HepG2 (cell line): Measurements from ENCODE around the gene RAB35. TPM values are rescaled to one million over a fixed set of nuclear protein-coding genes. Genes with fewer than 3 reads are reported as not detected.

ENCODE experiments used
- ATAC-seq: fragments of 200-7000 bp; cut with Tn5 transposase; 3 replicates; pipeline ENCODE4 v1.9.1; 2020; ENCODE audit warnings: mild to moderate bottlenecking, moderate library complexity
- BruUV-seq: library from RNA; stranded (reverse); fragments of 400-500 nt; replicated peaks from 2 replicates; lab custom pipeline; 2021; lab: Mats Ljungman, UMichigan
- CTCF ChIA-PET: fragments of 300-600 bp; formaldehyde crosslinking; extraction: SDS; loops from one replicate; lab custom pipeline; 2021; ENCODE audit warnings: low total read pairs, inconsistent platforms, low intra/inter-chr PET ratio; lab: Yijun Ruan, JAX
- POLR2A ChIA-PET: fragments of 350-600 bp; sonication (Branson Sonifier 250); formaldehyde crosslinking; loops from one replicate; lab custom pipeline; 2020; ENCODE audit warnings: antibody characterized with exemption, inconsistent platforms; lab: Yijun Ruan, JAX
- DNase-seq: peaks from one replicate; pipeline ENCODE4 v3.0.0-alpha.2; 2015; ENCODE audit warnings: low spot score
- FAIRE-seq: peaks from 3 replicates; lab custom pipeline; 2011; peaks lifted over from hg19 to GRCh38; lab: Jason Lieb, UNC
- H2AFZ ChIP-seq: one replicate; pipeline ENCODE4 v1.6.1; 2011; ENCODE audit warnings: low read length, inconsistent platforms
- H3K27ac ChIP-seq: fragments of 300-600 bp; 3 replicates; pipeline ENCODE4 v1.8.0; 2011; ENCODE audit warnings: mixed run types, mild to moderate bottlenecking, mixed read lengths, low read length, inconsistent platforms; ENCODE audit not compliant: insufficient read depth; ENCODE audit errors: extremely low read length
- H3K27me3 ChIP-seq, 2 experiments: fragments of 200-600 bp in 1 of 2; 2 replicates in 1 of 2; 3 replicates in 1 of 2; pipeline versions ENCODE4 v1.6.0 to v1.8.0; 2011; ENCODE audit warnings: low read length in 2 of 2, mild to moderate bottlenecking in 2 of 2, moderate library complexity in 2 of 2, inconsistent platforms in 1 of 2; ENCODE audit not compliant: insufficient read depth in 2 of 2, control insufficient read depth in 1 of 2
- H3K36me3 ChIP-seq, 2 experiments: fragments of 200-600 bp in 1 of 2; replicated peaks in 1 of 2; 2 replicates in 1 of 2; 3 replicates in 1 of 2; pipeline versions ENCODE4 v1.5.1 to v1.8.0; 2011; ENCODE audit warnings: low read length in 2 of 2, inconsistent platforms in 1 of 2; ENCODE audit not compliant: insufficient read depth in 2 of 2, control insufficient read depth in 1 of 2
- H3K4me1 ChIP-seq: 2 replicates; pipeline ENCODE4 v1.5.1; 2012; ENCODE audit warnings: low read length, inconsistent platforms; ENCODE audit not compliant: insufficient read depth
- H3K4me2 ChIP-seq: 2 replicates; pipeline ENCODE4 v1.6.0; 2011; ENCODE audit warnings: low read depth, low read length, inconsistent platforms
- H3K4me3 ChIP-seq, 3 experiments: fragments of 200-600 bp in 1 of 3; sonication (generic), shearing (Covaris generic) in 1 of 3; replicated peaks in 1 of 3; 2 replicates each; pipeline ENCODE4 v1.5.1; 2011 to 2016; ENCODE audit warnings: low read length in 3 of 3, inconsistent platforms in 2 of 3, low read depth in 2 of 3, mild to moderate bottlenecking in 2 of 3, control low read depth in 1 of 3, mixed read lengths in 1 of 3; ENCODE audit not compliant: insufficient read depth in 1 of 3
- H3K79me2 ChIP-seq: one replicate; pipeline ENCODE4 v1.6.1; 2011; ENCODE audit warnings: low read length, inconsistent platforms; ENCODE audit not compliant: insufficient read depth
- H3K9ac ChIP-seq: 2 replicates; pipeline ENCODE4 v1.6.0; 2011; ENCODE audit warnings: mild to moderate bottlenecking, low read depth, low read length, inconsistent platforms; ENCODE audit not compliant: insufficient read depth
- H3K9me3 ChIP-seq: 2 replicates; pipeline ENCODE4 v1.5.1; 2012; ENCODE audit warnings: mild to moderate bottlenecking, low read length
- H4K20me1 ChIP-seq: 2 replicates; pipeline ENCODE4 v1.6.0; 2011; ENCODE audit warnings: inconsistent platforms, mild to moderate bottlenecking, low read length, moderate library complexity; ENCODE audit not compliant: insufficient read depth
- CEBPB ChIP-seq: IDR thresholded peaks from 2 replicates; pipeline ENCODE4 v1.6.1; 2011; ENCODE audit warnings: low read depth, low read length, improper control_type of control experiment, borderline replicate concordance
- CEBPG ChIP-seq: IDR thresholded peaks from 2 replicates; pipeline ENCODE4 v1.6.1; 2016
- CREM ChIP-seq, 2 experiments: sonication (generic) in 1 of 2; formaldehyde crosslinking in 1 of 2; IDR thresholded peaks; 2 replicates each; pipeline versions ENCODE4 v1.4.0 to v1.6.1; 2016 to 2020; ENCODE audit warnings: antibody characterized with exemption in 1 of 2, mild to moderate bottlenecking in 1 of 2, missing genetic modification reagents in 1 of 2
- EP300 ChIP-seq, 3 experiments: sonication (generic) in 1 of 3; formaldehyde crosslinking in 1 of 3; IDR thresholded peaks; 2 replicates each; pipeline versions ENCODE4 v1.5.1 to v1.6.1; 2011 to 2020; ENCODE audit warnings: low read depth in 2 of 3, low read length in 2 of 3, borderline replicate concordance in 1 of 3, improper control_type of control experiment in 1 of 3, mild to moderate bottlenecking in 1 of 3, missing genetic modification reagents in 1 of 3, moderate library complexity in 1 of 3
- GATAD1 ChIP-seq: IDR thresholded peaks from 2 replicates; pipeline ENCODE4 v1.6.1; 2016; ENCODE audit warnings: missing genetic modification reagents, missing compliant biosample characterization
- HMG20B ChIP-seq: conservative IDR thresholded peaks from 2 replicates; pipeline ENCODE4 v1.6.1; 2016; ENCODE audit warnings: missing genetic modification reagents, missing compliant biosample characterization
- HMGA1 ChIP-seq: sonication (generic); formaldehyde crosslinking; conservative IDR thresholded peaks from 2 replicates; pipeline ENCODE4 v1.4.0; 2020; ENCODE audit warnings: missing genetic modification reagents
- KLF12 ChIP-seq: sonication (generic); formaldehyde crosslinking; IDR thresholded peaks from 2 replicates; pipeline ENCODE4 v1.4.0; 2020; ENCODE audit warnings: missing genetic modification reagents, borderline replicate concordance
- PPARG ChIP-seq: conservative IDR thresholded peaks from 2 replicates; pipeline ENCODE4 v1.6.1; 2016; ENCODE audit warnings: missing biosample characterization, missing genetic modification reagents
- RCOR2 ChIP-seq: IDR thresholded peaks from 2 replicates; pipeline ENCODE4 v1.6.1; 2016; ENCODE audit warnings: missing biosample characterization, missing genetic modification reagents
- ZBTB20 ChIP-seq: sonication (generic); formaldehyde crosslinking; IDR thresholded peaks from 2 replicates; pipeline ENCODE4 v1.8.1; 2023; ENCODE audit warnings: missing genetic modification reagents, low read depth, mild to moderate bottlenecking, borderline replicate concordance
- ZNF354B ChIP-seq: sonication (generic); formaldehyde crosslinking; IDR thresholded peaks from 2 replicates; pipeline ENCODE4 v1.8.0; 2022; ENCODE audit warnings: mild to moderate bottlenecking, missing genetic modification reagents
- ZNF44 ChIP-seq: sonication (generic); formaldehyde crosslinking; IDR thresholded peaks from 2 replicates; pipeline ENCODE4 v1.5.1; 2020; ENCODE audit warnings: mild to moderate bottlenecking, missing genetic modification reagents
- ZNF557 ChIP-seq: sonication (generic); formaldehyde crosslinking; IDR thresholded peaks from 2 replicates; pipeline ENCODE4 v1.4.0; 2020; ENCODE audit warnings: missing genetic modification reagents
- ZNF724P ChIP-seq: sonication (generic); formaldehyde crosslinking; IDR thresholded peaks from 2 replicates; pipeline ENCODE4 v1.8.0; 2022; ENCODE audit warnings: missing genetic modification reagents, borderline replicate concordance
- WGBS: methylation state at CpG from one replicate; pipeline ENCODE4 v1.1.6; 2017; ENCODE audit warnings: low lambda C conversion rate; 5-methylcytosine and 5-hydroxymethylcytosine counted together
- in situ Hi-C: cut with HindIII; loops from 2 replicates; pipeline ENCODE4 v1.10.0; 2017; ENCODE audit warnings: low pct_unique_long_range_greater_than_20kb; ENCODE audit not compliant: extremely low pct_ligation_motif_present
- intact Hi-C: fragments of 100-400 bp; cut with micrococcal nuclease; formaldehyde crosslinking; loops from one replicate; pipeline ENCODE4 v1.10.0; 2022; ENCODE audit not compliant: unreplicated experiment
- polyA plus RNA-seq, 8 experiments: library from polyadenylated mRNA; depleted of rRNA in 3 of 8; stranded (reverse) in 7 of 8; unstranded in 1 of 8; fragments of >200 nt; fragmentation: Illumina TruSeq in 4 of 8; extraction: Trizol in 4 of 8; gene quantifications; 2 replicates each; pipeline versions ENCODE4 v1.2.1 to v1.2.3, GENCODE V29; 2011 to 2016; ENCODE audit warnings: low read depth in 4 of 8, missing spikeins in 1 of 8, mixed read lengths in 1 of 8; ENCODE audit not compliant: insufficient read depth in 1 of 8
- total RNA-seq, 5 experiments: library from RNA; depleted of rRNA; stranded (reverse); fragments of >200 nt; fragmentation: Illumina TruSeq; extraction: Trizol; gene quantifications; 2 replicates each; pipeline ENCODE4 v1.2.3, GENCODE V29; 2016; ENCODE audit warnings: low read depth in 1 of 5
- TF ChIP-seq, protein P1 (sequence below): sonication (generic); formaldehyde crosslinking; IDR thresholded peaks from 2 replicates; pipeline ENCODE4 v1.5.0; 2020; ENCODE audit warnings: missing genetic modification reagents, mild to moderate bottlenecking, borderline replicate concordance
- TF ChIP-seq, protein P2 (sequence below): sonication (generic); formaldehyde crosslinking; IDR thresholded peaks from 2 replicates; pipeline ENCODE4 v1.4.0; 2020; ENCODE audit warnings: missing genetic modification reagents
- TF ChIP-seq, protein P3 (sequence below): sonication (generic); formaldehyde crosslinking; IDR thresholded peaks from 2 replicates; pipeline ENCODE4 v1.4.0; 2020; ENCODE audit warnings: missing genetic modification reagents
- TF ChIP-seq, protein P4 (sequence below): sonication (generic); IDR thresholded peaks from 2 replicates; pipeline ENCODE4 v1.6.1; 2016; ENCODE audit warnings: low read depth, borderline replicate concordance

RAB35 gene
- total and polyA plus RNA-seq, 2 of the 13 experiments (the other 11 are each of a cell fraction or from before 2014, with no cell fraction given): 25.2 to 29.1 TPM

DNA sequence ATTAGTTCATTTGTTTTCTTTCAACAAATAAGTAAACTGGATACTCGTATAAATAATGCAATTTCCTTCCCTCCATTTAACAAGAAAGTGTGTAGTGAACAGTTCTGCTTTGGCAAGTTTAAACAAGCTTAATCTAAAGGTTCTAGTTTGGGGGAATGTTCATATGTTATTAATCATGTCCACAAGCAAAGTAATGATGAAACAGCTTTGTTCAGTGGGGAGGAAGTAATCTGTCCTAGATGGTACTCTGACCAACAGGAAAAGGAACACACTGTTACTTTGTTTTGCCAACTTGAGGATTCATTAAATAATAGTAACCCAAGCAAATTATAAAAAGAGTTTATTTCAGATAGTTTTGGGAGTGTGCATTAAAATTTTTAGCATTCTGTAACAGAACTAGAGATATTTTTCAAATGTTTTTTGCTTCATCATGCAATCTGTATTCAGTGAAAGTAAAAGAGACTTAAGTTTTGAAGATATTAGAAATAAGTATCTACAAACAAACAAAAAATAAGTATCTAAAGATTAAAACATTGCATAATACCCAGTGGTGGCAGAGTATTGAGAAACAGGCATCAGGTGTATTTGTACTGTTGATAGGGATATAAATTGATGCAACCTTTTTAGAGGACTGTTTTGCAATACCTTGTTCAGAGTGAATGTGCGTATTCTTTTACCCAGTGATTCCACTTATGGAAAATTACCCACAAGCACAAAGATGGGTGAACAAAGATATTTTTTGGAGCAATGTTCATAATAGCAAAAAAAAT lies 61.1 kb downstream of the RAB35 start:
- Histone ChIP-seq H2AFZ (no peak overlapping the region), H3K79me2 (no peaks in the 10 kb centered on the region), H3K9me3 (no peaks in the 10 kb centered on the region), H3K9ac (no peak overlapping the region), H3K4me1 (peaks cover 25% of the 10 kb centered on the region), H3K4me2 (no peak overlapping the region), H3K36me3 (no peaks in the 10 kb centered on the region), H4K20me1 (no peaks in the 10 kb centered on the region), H3K27me3 (no peaks in the 10 kb centered on the region), H3K27ac (peak overlapping the region; percentile 14), H3K4me3 (no peak overlapping the region)
- ChIA-PET CTCF (no interaction called here), POLR2A (no interaction called here)
- intact Hi-C loops (no loop called here), in situ Hi-C loops (no loop called here)
- no TSS peak for BruUV-seq
- ATAC-seq: no peak; the same call in 2 of the 3 replicates
- peak; percentile 64 for FAIRE-seq
- DNase-seq: peak; percentile 81
- WGBS: 65% methylated on average over 2 of the region's 2 CpGs
- no peak for TF ChIP-seq HMGA1 (CRISPR knock-in tag)
- peak; percentile 95 for TF ChIP-seq CEBPB
- TF ChIP-seq PPARG (CRISPR knock-in tag): 0 out of 2 replicates have a peak, but pooled peaks have one; percentile 10
- no peak for TF ChIP-seq ZNF44 (CRISPR knock-in tag)
- TF ChIP-seq, protein P1, sequence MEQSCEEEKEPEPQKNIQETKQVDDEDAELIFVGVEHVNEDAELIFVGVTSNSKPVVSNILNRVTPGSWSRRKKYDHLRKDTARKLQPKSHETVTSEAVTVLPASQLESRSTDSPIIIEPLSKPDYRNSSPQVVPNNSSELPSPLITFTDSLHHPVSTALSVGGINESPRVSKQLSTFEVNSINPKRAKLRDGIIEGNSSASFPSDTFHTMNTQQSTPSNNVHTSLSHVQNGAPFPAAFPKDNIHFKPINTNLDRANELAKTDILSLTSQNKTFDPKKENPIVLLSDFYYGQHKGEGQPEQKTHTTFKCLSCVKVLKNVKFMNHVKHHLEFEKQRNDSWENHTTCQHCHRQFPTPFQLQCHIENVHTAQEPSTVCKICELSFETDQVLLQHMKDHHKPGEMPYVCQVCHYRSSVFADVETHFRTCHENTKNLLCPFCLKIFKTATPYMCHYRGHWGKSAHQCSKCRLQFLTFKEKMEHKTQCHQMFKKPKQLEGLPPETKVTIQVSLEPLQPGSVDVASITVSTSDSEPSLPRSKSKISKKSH (CRISPR knock-in tag): no peak
- TF ChIP-seq ZNF557 (CRISPR knock-in tag): no peak
- peak; percentile 46 to 78; a peak in 3 of 4 replicates for TF ChIP-seq EP300 (IDR thresholded peaks at IDR 0.05; ENCODE audit: low read depth in 2 of 2, low read length in 2 of 2)
- no peak for TF ChIP-seq EP300 (CRISPR knock-in tag; IDR thresholded peaks at IDR 0.05; ENCODE audit: borderline replicate concordance)
- TF ChIP-seq ZBTB20 (CRISPR knock-in tag): no peak
- TF ChIP-seq HMG20B: 0 out of 2 replicates have a peak, but pooled peaks have one; percentile 21
- 0 out of 2 replicates have a peak, but pooled peaks have one; percentile 50 for TF ChIP-seq RCOR2
- peak; percentile 96 for TF ChIP-seq CEBPG (CRISPR knock-in tag)
- TF ChIP-seq ZNF724P (CRISPR knock-in tag): no peak
- peak; percentile 24; the same call in 1 of the 2 replicates for TF ChIP-seq CREM (IDR thresholded peaks at IDR 0.05)
- no peak for TF ChIP-seq CREM (CRISPR knock-in tag; IDR thresholded peaks at IDR 0.05)
- TF ChIP-seq, protein P2, sequence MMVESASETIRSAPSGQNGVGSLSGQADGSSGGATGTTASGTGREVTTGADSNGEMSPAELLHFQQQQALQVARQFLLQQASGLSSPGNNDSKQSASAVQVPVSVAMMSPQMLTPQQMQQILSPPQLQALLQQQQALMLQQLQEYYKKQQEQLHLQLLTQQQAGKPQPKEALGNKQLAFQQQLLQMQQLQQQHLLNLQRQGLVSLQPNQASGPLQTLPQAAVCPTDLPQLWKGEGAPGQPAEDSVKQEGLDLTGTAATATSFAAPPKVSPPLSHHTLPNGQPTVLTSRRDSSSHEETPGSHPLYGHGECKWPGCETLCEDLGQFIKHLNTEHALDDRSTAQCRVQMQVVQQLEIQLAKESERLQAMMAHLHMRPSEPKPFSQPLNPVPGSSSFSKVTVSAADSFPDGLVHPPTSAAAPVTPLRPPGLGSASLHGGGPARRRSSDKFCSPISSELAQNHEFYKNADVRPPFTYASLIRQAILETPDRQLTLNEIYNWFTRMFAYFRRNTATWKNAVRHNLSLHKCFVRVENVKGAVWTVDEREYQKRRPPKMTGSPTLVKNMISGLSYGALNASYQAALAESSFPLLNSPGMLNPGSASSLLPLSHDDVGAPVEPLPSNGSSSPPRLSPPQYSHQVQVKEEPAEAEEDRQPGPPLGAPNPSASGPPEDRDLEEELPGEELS (CRISPR knock-in tag): 0 out of 2 replicates have a peak, but pooled peaks have one; percentile 35
- no peak for TF ChIP-seq GATAD1 (CRISPR knock-in tag)
- TF ChIP-seq ZNF354B (CRISPR knock-in tag): no peak
- TF ChIP-seq, protein P3, sequence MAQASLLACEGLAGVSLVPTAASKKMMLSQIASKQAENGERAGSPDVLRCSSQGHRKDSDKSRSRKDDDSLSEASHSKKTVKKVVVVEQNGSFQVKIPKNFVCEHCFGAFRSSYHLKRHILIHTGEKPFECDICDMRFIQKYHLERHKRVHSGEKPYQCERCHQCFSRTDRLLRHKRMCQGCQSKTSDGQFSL: no peak
- TF ChIP-seq, protein P4, sequence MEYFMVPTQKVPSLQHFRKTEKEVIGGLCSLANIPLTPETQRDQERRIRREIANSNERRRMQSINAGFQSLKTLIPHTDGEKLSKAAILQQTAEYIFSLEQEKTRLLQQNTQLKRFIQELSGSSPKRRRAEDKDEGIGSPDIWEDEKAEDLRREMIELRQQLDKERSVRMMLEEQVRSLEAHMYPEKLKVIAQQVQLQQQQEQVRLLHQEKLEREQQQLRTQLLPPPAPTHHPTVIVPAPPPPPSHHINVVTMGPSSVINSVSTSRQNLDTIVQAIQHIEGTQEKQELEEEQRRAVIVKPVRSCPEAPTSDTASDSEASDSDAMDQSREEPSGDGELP: peak; percentile 70
- TF ChIP-seq KLF12 (CRISPR knock-in tag): no peak
